ENCODE measurements around the gene NFATC1.

NFATC1 gene

GRCh38 chr18:79389689-79390088 is 6.0 kb upstream of the NFATC1 start:
- no peak for DNase-seq (ENCODE audit: low read depth)

- DNase-seq (ENCODE audit: low read depth) = no peak
Observed at GRCh38 chr18:79392226-79392625, 3.5 kb upstream of the NFATC1 start.

- peak; percentile 7 for DNase-seq (ENCODE audit: low read depth)
Observed at GRCh38 chr18:79393181-79393634, 2.5 kb upstream of the NFATC1 start.

- DNase-seq (ENCODE audit: low read depth) = peak; percentile 72
Observed at GRCh38 chr18:79393635-79394533, 1.8 kb upstream of the NFATC1 start.

GRCh38 chr18:79394534-79395307 is 1.0 kb upstream of the NFATC1 start:
- peak; percentile 43 for DNase-seq (ENCODE audit: low read depth)

- no peak for DNase-seq (ENCODE audit: low read depth)
Observed at GRCh38 chr18:79395308-79395640, 456 bp upstream of the NFATC1 start.

GRCh38 chr18:79396431-79397246 is 909 bp downstream of the NFATC1 start:
- DNase-seq (ENCODE audit: low read depth) = peak; percentile 21

GRCh38 chr18:79397247-79397829 is 1.6 kb downstream of the NFATC1 start:
- no peak for DNase-seq (ENCODE audit: low read depth)

GRCh38 chr18:79397830-79398761 is 2.4 kb downstream of the NFATC1 start:
- no peak for DNase-seq (ENCODE audit: low read depth)

GRCh38 chr18:79399275-79400081 is 3.7 kb downstream of the NFATC1 start:
- no peak for DNase-seq (ENCODE audit: low read depth)

- DNase-seq (ENCODE audit: low read depth) = no peak
Observed at GRCh38 chr18:79400091-79400590, 4.4 kb downstream of the NFATC1 start.

GRCh38 chr18:79400591-79401381 is 5.1 kb downstream of the NFATC1 start:
- DNase-seq (ENCODE audit: low read depth) = no peak

- no peak for DNase-seq (ENCODE audit: low read depth)
Observed at GRCh38 chr18:79401494-79402208, 5.9 kb downstream of the NFATC1 start.

GRCh38 chr18:79402209-79402576 is 6.5 kb downstream of the NFATC1 start:
- DNase-seq (ENCODE audit: low read depth) = no peak

- no peak for DNase-seq (ENCODE audit: low read depth)
Observed at GRCh38 chr18:79402977-79403722, 7.4 kb downstream of the NFATC1 start.

- no peak for DNase-seq (ENCODE audit: low read depth)
Observed at GRCh38 chr18:79403723-79404566, 8.2 kb downstream of the NFATC1 start.

- DNase-seq (ENCODE audit: low read depth) = no peak
Observed at GRCh38 chr18:79404567-79404910, 8.8 kb downstream of the NFATC1 start.
